H1 (cell line): ENCODE results near the gene GSK3B.

ENCODE experiments used
- ATF2 ChIP-seq: IDR thresholded peaks from 2 replicates; pipeline ENCODE4 v1.6.1; 2012; ENCODE audit warnings: low read length, inconsistent platforms
- CTCF ChIP-seq, 3 experiments: IDR thresholded peaks; 1 replicate in 2 of 3; 2 replicates in 1 of 3; pipeline versions ENCODE4 v1.5.1 to v1.6.1; 2011; ENCODE audit warnings: low read length in 3 of 3, mild to moderate bottlenecking in 3 of 3, inconsistent platforms in 2 of 3, low read depth in 1 of 3, moderate library complexity in 1 of 3; ENCODE audit not compliant: insufficient read depth in 1 of 3; ENCODE audit errors: control extremely low read depth in 1 of 3
- EP300 ChIP-seq, 2 experiments: IDR thresholded peaks; 1 replicate in 1 of 2; 2 replicates in 1 of 2; pipeline ENCODE4 v1.6.1; 2011 to 2012; ENCODE audit warnings: low read depth in 2 of 2, low read length in 2 of 2, mild to moderate bottlenecking in 2 of 2, borderline replicate concordance in 1 of 2, inconsistent platforms in 1 of 2, moderate library complexity in 1 of 2
- EZH2 ChIP-seq: fragments of 200-600 bp; sonication (generic); IDR thresholded peaks from 2 replicates; pipeline ENCODE4 v1.7.1; 2012; ENCODE audit warnings: low read depth, mild to moderate bottlenecking, moderate library complexity, low read length, inconsistent platforms; ENCODE audit not compliant: severe bottlenecking
- POLR2A ChIP-seq, 2 experiments: IDR thresholded peaks; 1 replicate in 1 of 2; 2 replicates in 1 of 2; pipeline ENCODE4 v1.6.1; 2011; ENCODE audit warnings: low read depth in 2 of 2, low read length in 2 of 2, mild to moderate bottlenecking in 2 of 2; ENCODE audit errors: control extremely low read depth in 1 of 2
- POLR2AphosphoS5 ChIP-seq: IDR thresholded peaks from 2 replicates; pipeline ENCODE4 v1.6.1; 2011; ENCODE audit warnings: low read depth, low read length
- ZNF274 ChIP-seq: IDR thresholded peaks from 2 replicates; pipeline ENCODE4 v1.7.0; 2012; ENCODE audit warnings: low read length, borderline replicate concordance; ENCODE audit errors: extremely low read depth

GRCh38 chr3:120114981-120115380 lies 20.7 kb upstream of the GSK3B start:
- no peak for TF ChIP-seq ZNF274
- TF ChIP-seq EZH2 = no peak
- no peak for TF ChIP-seq EP300 (IDR thresholded peaks at IDR 0.05; ENCODE audit: borderline replicate concordance in 1 of 2, low read depth in 2 of 2, low read length in 2 of 2)
- no peak for TF ChIP-seq CTCF (IDR thresholded peaks at IDR 0.05; ENCODE audit: control extremely low read depth in 1 of 3, insufficient read depth in 1 of 3, low read depth in 1 of 3, low read length in 3 of 3)
- TF ChIP-seq POLR2AphosphoS5 = no peak
- no peak for TF ChIP-seq ATF2
- no peak for TF ChIP-seq POLR2A (IDR thresholded peaks at IDR 0.05; ENCODE audit: control extremely low read depth in 1 of 2, low read depth in 2 of 2, low read length in 2 of 2)
